Putamen (tissue), 1 donor: ENCODE measurements around the gene PKNOX2.

Experiments used
- DNase-seq: peaks from one replicate; pipeline ENCODE4 v3.0.0-alpha.2; 2016; ENCODE audit warnings: low spot score

Gene PKNOX2, protein sequence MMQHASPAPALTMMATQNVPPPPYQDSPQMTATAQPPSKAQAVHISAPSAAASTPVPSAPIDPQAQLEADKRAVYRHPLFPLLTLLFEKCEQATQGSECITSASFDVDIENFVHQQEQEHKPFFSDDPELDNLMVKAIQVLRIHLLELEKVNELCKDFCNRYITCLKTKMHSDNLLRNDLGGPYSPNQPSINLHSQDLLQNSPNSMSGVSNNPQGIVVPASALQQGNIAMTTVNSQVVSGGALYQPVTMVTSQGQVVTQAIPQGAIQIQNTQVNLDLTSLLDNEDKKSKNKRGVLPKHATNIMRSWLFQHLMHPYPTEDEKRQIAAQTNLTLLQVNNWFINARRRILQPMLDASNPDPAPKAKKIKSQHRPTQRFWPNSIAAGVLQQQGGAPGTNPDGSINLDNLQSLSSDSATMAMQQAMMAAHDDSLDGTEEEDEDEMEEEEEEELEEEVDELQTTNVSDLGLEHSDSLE

GRCh38 chr11:125164422-125165110 is at the start of gene PKNOX2:
Gene PKNOX2, plus strand, starts transcription at chr11:125164751. Its CDS starts 186,555 bp downstream, at chr11:125351306.
- peak; percentile 80 for DNase-seq

GRCh38 chr11:125117429-125117828 is 47.1 kb upstream of the PKNOX2 start:
- DNase-seq, result no peak

- DNase-seq, result no peak
These were observed 41.2 kb upstream of the PKNOX2 start for GRCh38 chr11:125123194-125123946.

GRCh38 chr11:125123947-125124617 is 40.5 kb upstream of the PKNOX2 start:
- DNase-seq, result peak; percentile 41

DNA sequence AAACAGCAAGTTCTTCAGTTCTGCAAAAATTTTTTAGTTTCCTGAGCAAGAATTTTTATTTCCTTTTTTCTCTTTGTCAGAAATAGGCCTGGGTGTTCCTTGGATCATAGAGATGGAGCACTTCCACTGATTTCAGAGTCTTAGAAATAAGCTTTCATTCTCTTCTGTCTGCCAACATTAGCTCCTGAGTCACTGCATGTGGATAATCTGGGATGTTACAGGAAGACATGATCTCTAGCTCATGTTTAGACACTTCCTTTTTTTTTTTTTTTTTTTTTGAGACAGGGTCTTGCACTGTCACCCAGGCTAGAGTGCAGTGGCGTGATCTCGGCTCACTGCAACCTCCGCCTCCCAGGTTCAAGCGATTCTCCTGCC is 39.9 kb upstream of the PKNOX2 start:
- DNase-seq, result no peak

- no peak for DNase-seq
These were observed 36.1 kb upstream of the PKNOX2 start for GRCh38 chr11:125128450-125128849.

DNA sequence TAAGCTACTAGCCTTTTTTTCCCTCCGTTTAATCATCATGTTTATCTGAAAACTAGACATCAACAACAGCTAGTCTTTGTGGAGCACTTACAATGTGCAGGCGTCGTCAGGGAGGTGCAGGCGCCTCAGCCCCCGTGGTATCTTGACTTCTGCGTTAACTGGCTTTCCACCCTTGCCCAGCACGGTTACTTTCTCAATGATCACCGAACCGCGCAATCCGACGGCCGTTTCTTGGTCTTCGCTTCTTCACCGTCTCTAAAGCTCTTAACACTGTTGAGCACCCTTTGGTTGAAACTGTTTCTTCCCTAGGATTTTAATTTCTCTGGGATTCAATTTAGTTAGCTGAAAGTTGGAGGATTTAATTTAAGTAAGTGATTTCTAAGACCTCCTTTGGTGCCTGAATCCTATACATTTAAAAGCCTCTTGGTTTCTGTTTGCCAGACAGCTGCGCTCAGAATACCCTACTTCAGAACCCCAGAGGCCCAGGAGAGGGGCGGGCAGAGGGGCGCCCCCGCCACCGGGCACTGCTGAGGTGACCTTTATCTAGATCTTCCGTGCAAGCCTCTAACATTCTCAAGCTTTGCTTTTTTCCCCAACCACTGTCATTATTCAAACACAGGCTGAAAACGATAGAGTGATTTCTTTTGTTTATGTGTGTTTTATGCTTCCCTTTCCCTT is 35.1 kb upstream of the PKNOX2 start:
- no peak for DNase-seq

- DNase-seq, result no peak
These were observed 32.5 kb upstream of the PKNOX2 start for GRCh38 chr11:125132071-125132470.

DNA sequence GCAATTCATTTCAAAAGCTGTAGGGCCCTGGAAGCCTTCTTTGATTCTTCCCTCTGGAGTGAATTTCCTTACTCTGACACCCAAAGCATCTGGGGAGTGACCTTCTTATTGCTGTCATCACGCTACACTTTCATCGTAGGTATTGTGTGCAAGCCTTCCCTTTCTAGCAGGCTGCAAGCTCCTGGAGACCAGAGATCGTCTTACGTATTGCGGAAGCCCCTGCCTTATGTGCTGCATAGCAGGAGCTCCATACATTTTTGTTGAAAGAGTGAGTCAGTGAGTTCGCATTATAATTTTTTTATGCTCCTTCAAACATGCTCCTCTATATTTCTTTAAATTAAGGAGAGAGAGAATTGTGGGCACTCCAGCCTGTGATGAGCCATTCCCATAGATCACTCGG is 32.0 kb upstream of the PKNOX2 start:
- no peak for DNase-seq

GRCh38 chr11:125136001-125136400 is 28.6 kb upstream of the PKNOX2 start:
- no peak for DNase-seq

DNA sequence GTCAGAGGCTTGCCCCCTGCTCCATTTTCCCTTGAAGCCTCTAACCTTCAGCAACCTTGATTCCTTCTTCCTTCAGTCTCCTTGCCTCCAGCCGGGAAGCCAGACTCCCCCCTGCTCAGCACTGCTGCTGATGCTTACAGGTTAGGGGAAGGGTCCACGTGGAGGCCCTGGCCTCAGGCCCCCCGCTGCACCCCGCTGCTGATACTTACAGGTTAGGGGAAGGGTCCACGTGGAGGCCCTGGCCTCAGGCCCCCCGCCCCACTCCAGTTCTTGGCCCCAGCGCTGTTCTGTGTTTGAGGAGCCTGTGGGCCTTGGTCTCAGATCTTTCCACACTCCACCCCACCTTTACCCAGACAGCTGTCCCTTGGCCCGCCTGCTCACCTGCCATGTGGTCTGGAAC is 25.6 kb upstream of the PKNOX2 start:
- DNase-seq, result no peak

- DNase-seq, result no peak
These were observed 24.8 kb upstream of the PKNOX2 start for GRCh38 chr11:125139778-125140177.

- DNase-seq, result no peak
These were observed 24.3 kb upstream of the PKNOX2 start for GRCh38 chr11:125140233-125140632.

- no peak for DNase-seq
These were observed 23.4 kb upstream of the PKNOX2 start for GRCh38 chr11:125141178-125141577.

DNA sequence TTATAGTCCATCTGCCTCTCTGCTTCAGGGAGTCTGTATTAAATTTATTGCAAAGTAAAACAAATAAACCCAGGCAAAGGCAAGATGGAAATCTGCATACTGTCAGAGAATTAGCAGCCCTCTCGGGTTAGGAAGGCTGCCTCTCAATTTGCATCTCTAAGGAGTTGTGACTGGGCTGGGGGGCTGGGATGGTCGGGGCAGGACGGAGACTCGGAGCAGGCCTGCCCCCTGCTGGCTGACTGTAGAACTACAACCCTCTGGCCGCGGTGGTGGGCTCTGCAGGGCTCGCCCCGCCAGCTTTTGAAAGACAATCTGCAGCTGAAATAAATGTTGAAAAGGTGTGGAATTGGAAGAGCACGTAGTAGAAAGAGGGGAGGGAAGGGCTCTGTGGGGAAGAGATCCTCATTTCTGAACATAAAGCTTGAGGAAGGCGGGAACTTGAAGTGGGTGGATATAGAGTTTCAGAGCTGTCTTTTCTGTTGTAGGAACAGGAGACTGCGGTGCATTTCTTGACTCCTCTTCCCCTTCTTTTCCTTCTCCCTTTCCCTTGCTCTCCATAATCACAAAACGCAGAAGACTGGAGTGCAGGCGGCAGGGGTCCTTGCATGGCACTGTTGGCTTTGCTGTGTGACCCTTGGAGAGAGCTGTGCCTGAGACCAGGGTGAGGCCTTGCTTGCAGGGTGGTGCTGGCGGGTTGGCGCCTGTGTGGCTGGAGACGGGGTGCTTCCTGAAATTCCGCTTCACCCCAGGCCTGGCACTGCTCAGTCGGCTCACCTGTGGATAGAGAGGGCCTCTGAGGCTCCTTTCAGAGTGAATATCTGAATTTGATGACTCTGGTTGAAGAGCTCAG is 22.6 kb upstream of the PKNOX2 start:
- no peak for DNase-seq

GRCh38 chr11:125146232-125146631 is 18.3 kb upstream of the PKNOX2 start:
- DNase-seq, result no peak

DNA sequence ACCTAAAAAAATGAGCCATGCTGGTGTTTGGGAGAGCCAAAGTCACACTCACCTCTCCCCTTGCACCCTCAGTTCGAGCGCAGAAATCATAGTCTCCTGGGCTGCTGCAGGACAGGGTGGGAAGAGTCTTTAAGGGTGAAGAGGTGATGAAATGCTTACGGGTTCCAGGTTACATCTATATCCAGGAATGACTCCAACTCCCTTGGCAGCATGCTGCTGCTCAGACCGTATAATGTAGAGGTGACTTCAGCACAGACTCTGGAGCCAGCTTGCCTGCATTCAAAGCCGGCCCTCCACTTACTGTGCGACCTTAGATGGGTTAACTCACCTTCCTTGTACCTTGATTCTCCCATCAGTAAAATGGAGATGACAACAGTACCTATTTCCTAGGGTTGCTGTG is 17.3 kb upstream of the PKNOX2 start:
- no peak for DNase-seq

DNA sequence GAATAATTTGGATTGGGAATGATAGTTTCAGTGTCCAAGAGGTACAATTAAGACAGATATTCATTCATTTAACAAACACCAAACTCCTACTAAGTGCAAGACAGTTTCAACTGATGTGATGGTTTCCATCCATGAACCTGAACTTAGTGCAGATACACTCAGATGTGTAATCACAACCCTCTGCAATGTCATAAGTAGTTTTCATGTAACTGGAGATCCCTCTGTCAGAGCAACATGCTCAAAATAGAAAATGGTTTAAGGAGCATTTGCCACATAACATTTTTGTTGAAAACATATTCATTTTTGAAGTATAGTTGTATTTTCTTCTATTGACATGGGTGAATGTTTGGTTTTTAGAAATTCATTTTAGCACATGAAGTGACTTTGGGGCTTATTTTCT is 16.5 kb upstream of the PKNOX2 start:
- no peak for DNase-seq

- DNase-seq, result no peak
These were observed 15.8 kb upstream of the PKNOX2 start for GRCh38 chr11:125148743-125149142.

DNA sequence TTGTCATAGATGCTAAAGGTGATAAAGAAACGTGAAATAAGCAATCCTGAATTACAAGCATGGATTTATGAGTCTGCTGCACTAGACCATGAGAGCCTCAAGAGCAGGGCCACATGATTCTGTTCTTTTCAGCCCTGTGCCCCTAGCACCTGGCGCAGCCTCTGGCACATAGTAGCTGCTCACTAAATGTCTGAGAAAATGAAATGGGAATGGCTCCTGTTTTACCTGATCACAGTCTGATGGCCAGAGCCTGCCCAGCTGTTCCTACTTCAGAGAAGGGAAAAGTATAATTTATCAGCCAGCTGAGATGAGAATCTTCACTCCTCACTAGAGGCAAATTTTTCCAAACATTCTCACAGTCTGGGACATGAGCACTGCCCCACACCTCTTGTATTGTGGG is 10.7 kb upstream of the PKNOX2 start:
- DNase-seq, result no peak
